H1 (cell line): ENCODE results near the gene VSTM4.

Experiments used
- EZH2 ChIP-seq: fragments of 200-600 bp; sonication (generic); IDR thresholded peaks from 2 replicates; pipeline ENCODE4 v1.7.1; 2012; ENCODE audit warnings: low read depth, mild to moderate bottlenecking, moderate library complexity, low read length, inconsistent platforms; ENCODE audit not compliant: severe bottlenecking
- GTF2F1 ChIP-seq: IDR thresholded peaks from 2 replicates; pipeline ENCODE4 v1.6.1; 2012; ENCODE audit warnings: low read depth, low read length, improper control_type of control experiment, borderline replicate concordance
- JUN ChIP-seq: IDR thresholded peaks from 2 replicates; pipeline ENCODE4 v1.6.1; 2011; ENCODE audit warnings: low read depth, mild to moderate bottlenecking, improper control_type of control experiment, low read length
- KDM5A ChIP-seq: fragments of 200-600 bp; IDR thresholded peaks from 2 replicates; pipeline ENCODE4 v1.7.1; 2012; ENCODE audit warnings: mild to moderate bottlenecking, low read length, inconsistent platforms, mixed read lengths
- MAFK ChIP-seq: IDR thresholded peaks from 2 replicates; pipeline ENCODE4 v1.6.1; 2012; ENCODE audit warnings: low read depth, mild to moderate bottlenecking, improper control_type of control experiment, low read length
- RNF2 ChIP-seq: fragments of 200-900, 300-1000 bp; sonication (generic); IDR thresholded peaks from 2 replicates; pipeline ENCODE4 v1.7.1; 2016; ENCODE audit warnings: borderline replicate concordance, low read depth, mild to moderate bottlenecking, antibody characterized with exemption, low read length; ENCODE audit not compliant: poor library complexity, severe bottlenecking; ENCODE audit errors: missing control alignments
- SIN3A ChIP-seq, 2 experiments: IDR thresholded peaks in 1 of 2; conservative IDR thresholded peaks in 1 of 2; 2 replicates each; pipeline ENCODE4 v1.6.1; 2011 to 2012; ENCODE audit warnings: low read length in 2 of 2, improper control_type of control experiment in 1 of 2, low read depth in 1 of 2, mild to moderate bottlenecking in 1 of 2
- SP2 ChIP-seq: IDR thresholded peaks from 2 replicates; pipeline ENCODE4 v1.6.1; 2012; ENCODE audit warnings: mild to moderate bottlenecking, low read length, inconsistent platforms
- YY1 ChIP-seq: IDR thresholded peaks from 2 replicates; pipeline ENCODE4 v1.6.1; 2011; ENCODE audit warnings: low read depth, mild to moderate bottlenecking, low read length
- ZNF274 ChIP-seq: IDR thresholded peaks from 2 replicates; pipeline ENCODE4 v1.7.0; 2012; ENCODE audit warnings: low read length, borderline replicate concordance; ENCODE audit errors: extremely low read depth
- TF ChIP-seq, protein P1 (sequence below), 3 experiments: IDR thresholded peaks; 1 replicate in 2 of 3; 2 replicates in 1 of 3; pipeline versions ENCODE4 v1.5.1 to v1.6.1; 2011; ENCODE audit warnings: low read length in 3 of 3, mild to moderate bottlenecking in 3 of 3, inconsistent platforms in 2 of 3, low read depth in 1 of 3, moderate library complexity in 1 of 3; ENCODE audit not compliant: insufficient read depth in 1 of 3; ENCODE audit errors: control extremely low read depth in 1 of 3
- TF ChIP-seq, protein P2 (sequence below): IDR thresholded peaks from 2 replicates; pipeline ENCODE4 v1.6.1; 2011; ENCODE audit warnings: low read depth, mild to moderate bottlenecking, low read length; ENCODE audit not compliant: insufficient read depth

DNA sequence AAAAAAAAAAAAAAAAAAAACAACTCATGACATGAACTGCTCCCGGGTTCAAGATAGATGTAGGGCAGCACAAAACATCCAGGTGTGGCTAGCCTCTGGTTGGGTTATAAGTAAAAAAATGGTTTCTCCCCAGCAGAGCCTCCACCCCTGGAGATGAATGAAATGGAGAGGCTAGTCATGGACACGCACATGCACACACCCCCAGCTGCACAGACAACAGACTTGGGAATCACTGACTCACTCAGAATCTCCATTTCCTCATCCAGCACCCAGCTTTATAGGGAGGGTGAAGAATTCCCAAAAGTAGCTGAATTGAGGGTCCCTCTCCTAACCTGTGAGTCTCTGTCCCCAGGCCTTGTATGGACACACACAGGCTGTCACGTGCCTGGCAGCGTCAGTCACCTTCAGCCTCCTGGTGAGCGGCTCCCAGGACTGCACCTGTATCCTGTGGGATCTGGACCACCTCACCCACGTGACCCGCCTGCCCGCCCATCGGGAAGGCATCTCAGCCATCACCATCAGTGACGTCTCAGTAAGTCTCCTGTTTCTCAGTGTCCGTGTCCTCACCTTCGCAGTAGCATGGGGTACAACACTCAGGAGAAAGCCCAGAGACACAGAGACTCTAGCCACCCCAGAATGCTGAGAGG lies 140.7 kb downstream of the VSTM4 start:
- TF ChIP-seq EZH2 (no peak), RNF2 (no peak), ZNF274 (no peak), JUN (no peak), SIN3A (conservative IDR thresholded peaks at IDR 0.05 in 1 of 2, IDR thresholded peaks at IDR 0.05 in 1 of 2; ENCODE audit: low read depth in 1 of 2, low read length in 2 of 2) (no peak), MAFK (no peak), SP2 (no peak), GTF2F1 (no peak), YY1 (no peak), KDM5A (no peak)
- TF ChIP-seq, protein P1, sequence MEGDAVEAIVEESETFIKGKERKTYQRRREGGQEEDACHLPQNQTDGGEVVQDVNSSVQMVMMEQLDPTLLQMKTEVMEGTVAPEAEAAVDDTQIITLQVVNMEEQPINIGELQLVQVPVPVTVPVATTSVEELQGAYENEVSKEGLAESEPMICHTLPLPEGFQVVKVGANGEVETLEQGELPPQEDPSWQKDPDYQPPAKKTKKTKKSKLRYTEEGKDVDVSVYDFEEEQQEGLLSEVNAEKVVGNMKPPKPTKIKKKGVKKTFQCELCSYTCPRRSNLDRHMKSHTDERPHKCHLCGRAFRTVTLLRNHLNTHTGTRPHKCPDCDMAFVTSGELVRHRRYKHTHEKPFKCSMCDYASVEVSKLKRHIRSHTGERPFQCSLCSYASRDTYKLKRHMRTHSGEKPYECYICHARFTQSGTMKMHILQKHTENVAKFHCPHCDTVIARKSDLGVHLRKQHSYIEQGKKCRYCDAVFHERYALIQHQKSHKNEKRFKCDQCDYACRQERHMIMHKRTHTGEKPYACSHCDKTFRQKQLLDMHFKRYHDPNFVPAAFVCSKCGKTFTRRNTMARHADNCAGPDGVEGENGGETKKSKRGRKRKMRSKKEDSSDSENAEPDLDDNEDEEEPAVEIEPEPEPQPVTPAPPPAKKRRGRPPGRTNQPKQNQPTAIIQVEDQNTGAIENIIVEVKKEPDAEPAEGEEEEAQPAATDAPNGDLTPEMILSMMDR (IDR thresholded peaks at IDR 0.05; ENCODE audit: control extremely low read depth in 1 of 3, insufficient read depth in 1 of 3, low read depth in 1 of 3, low read length in 3 of 3): no peak
- TF ChIP-seq, protein P2, sequence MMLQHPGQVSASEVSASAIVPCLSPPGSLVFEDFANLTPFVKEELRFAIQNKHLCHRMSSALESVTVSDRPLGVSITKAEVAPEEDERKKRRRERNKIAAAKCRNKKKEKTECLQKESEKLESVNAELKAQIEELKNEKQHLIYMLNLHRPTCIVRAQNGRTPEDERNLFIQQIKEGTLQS: no peak
